ENCODE data around the gene TSTD2. TPM values are rescaled to one million over a fixed set of nuclear protein-coding genes. Genes with fewer than 3 reads are reported as not detected.
"Not testable (repeated sequence)": the region's sequence is repeated elsewhere in the genome, so short reads cannot be mapped to it uniquely, and the experiment has no call there.

TSTD2 gene
- total RNA-seq, 3 donors from 2014 or later = 21.8 to 25.9 (median 24.4) TPM

DNA sequence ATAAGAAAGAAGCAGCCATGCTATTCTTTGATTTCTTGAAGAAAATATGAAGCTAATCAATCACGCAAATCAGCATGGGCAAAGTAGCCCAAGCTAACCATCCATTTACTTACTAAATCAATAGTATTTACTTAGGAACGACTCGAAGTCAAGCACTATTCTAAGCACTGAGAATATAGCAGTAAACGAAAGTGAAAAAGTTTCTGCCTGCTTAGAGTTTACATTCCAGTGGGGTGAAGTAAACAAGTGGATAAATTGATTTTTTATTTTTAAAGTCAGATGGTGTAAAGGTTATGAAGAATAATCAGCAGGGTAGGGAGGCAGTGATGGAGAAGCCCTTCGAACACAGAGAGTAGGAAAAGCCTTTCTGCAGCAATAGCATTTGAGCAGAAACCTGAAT lies 5.5 kb downstream of the TSTD2 start:
- Histone ChIP-seq H3K9me3 (no peaks in the 10 kb centered on the region), H3K4me1 (peaks cover 0 to 7% of the 10 kb centered on the region in 2 donors), H3K27me3 (no peaks in the 10 kb centered on the region), H3K27ac (no peak overlapping the region), H3K4me3 (no peak overlapping the region), H3K36me3 (no peaks in the 10 kb centered on the region)
- no peak for DNase-seq (ENCODE audit: low spot score in 2 of 2)
- intact Hi-C loops (cut with DNase I; ENCODE audit: low total_unique reads) = no loop called here
- TF ChIP-seq, protein P1, sequence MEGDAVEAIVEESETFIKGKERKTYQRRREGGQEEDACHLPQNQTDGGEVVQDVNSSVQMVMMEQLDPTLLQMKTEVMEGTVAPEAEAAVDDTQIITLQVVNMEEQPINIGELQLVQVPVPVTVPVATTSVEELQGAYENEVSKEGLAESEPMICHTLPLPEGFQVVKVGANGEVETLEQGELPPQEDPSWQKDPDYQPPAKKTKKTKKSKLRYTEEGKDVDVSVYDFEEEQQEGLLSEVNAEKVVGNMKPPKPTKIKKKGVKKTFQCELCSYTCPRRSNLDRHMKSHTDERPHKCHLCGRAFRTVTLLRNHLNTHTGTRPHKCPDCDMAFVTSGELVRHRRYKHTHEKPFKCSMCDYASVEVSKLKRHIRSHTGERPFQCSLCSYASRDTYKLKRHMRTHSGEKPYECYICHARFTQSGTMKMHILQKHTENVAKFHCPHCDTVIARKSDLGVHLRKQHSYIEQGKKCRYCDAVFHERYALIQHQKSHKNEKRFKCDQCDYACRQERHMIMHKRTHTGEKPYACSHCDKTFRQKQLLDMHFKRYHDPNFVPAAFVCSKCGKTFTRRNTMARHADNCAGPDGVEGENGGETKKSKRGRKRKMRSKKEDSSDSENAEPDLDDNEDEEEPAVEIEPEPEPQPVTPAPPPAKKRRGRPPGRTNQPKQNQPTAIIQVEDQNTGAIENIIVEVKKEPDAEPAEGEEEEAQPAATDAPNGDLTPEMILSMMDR (IDR thresholded peaks at IDR 0.05) = no peak
- TF ChIP-seq POLR2A (IDR thresholded peaks at IDR 0.05) (no peak), POLR2AphosphoS5 (IDR thresholded peaks at IDR 0.05) (no peak)

DNA sequence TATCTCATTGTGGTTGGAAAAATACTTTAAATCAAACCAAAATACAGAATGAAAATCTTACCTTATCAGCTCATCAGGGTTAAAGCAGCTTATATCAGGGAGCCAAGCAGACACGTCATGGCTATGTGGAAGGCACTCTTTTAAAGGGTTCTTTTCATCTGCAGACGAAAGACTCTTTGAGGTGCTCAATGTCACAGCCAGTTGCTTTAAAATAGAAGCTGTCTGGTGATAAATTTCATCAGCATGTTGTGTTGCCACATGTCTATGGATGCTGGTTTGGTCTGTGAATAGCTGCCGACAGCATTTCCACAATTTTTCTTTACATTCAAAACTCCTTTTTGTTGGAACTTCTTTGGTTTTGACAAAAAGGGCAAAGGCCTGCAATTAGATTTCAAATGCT lies 7.5 kb downstream of the TSTD2 start:
- intact Hi-C loops (cut with DNase I; ENCODE audit: low total_unique reads) = no loop called here

DNA sequence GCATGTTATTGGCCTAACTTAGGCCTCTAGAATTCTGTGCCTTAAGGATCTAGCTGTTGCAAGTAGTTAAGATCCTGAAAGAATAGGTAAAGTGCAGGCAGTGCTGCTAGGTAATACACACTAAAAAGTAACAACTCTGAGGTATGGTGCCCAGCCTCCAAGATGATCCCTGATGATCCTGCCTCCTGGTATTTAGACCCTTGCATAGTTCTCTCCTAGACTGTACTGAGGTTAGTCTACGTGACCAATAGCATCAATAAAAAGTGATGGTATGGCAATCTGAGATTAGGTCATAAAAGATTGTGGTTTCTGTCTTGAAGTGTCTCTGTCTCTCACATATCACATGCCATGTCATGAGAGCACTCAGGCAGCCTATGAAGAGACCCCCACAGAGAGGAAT lies 9.2 kb downstream of the TSTD2 start:
- TF ChIP-seq, protein P1 (IDR thresholded peaks at IDR 0.05) = no peak
- TF ChIP-seq POLR2A (IDR thresholded peaks at IDR 0.05) = no peak
- TF ChIP-seq POLR2AphosphoS5 (IDR thresholded peaks at IDR 0.05) = no peak
- no peak overlapping the region for H3K27ac ChIP-seq
- no peaks in the 10 kb centered on the region for H3K36me3 ChIP-seq
- intact Hi-C loops (cut with DNase I; ENCODE audit: low total_unique reads) = no loop called here
- no peak overlapping the region for H3K4me3 ChIP-seq
- H3K4me1 ChIP-seq = no peaks in the 10 kb centered on the region
- DNase-seq (ENCODE audit: low spot score in 2 of 2) = no peak
- H3K27me3 ChIP-seq = no peaks in the 10 kb centered on the region
- H3K9me3 ChIP-seq = no peaks in the 10 kb centered on the region

More for the DNA sequence above, 7.5 kb downstream of the TSTD2 start:
- Histone ChIP-seq H3K36me3 (no peaks in the 10 kb centered on the region), H3K4me3 (no peak overlapping the region), H3K27me3 (no peaks in the 10 kb centered on the region), H3K4me1 (no peaks in the 10 kb centered on the region), H3K9me3 (no peaks in the 10 kb centered on the region), H3K27ac (no peak overlapping the region)
- DNase-seq (ENCODE audit: low spot score in 2 of 2) = no peak
- TF ChIP-seq, protein P1 (IDR thresholded peaks at IDR 0.05) = no peak
- TF ChIP-seq POLR2AphosphoS5 (IDR thresholded peaks at IDR 0.05) = no peak
- TF ChIP-seq POLR2A (IDR thresholded peaks at IDR 0.05) = no peak

DNA sequence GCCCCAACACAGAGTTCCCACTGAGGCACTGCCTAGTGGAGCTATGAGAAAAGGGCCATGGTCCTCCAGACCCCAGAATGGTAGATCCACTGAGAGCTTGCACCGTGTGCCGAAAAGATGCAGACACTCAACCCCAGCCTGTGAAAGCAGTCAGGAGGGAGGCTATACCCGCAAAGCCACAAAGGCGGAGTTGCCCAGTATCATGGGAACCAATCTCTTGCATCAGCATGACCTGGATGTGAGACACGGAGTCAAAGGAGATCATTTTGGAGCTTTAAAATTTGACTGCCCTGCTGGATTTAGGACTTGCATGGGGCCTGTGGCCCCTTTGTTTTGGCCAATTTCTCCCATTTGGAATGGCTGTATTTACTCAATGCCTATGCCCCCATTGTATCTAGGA lies 10.7 kb downstream of the TSTD2 start:
- H3K27me3 ChIP-seq; DNase-seq (ENCODE audit: low spot score in 2 of 2); H3K27ac ChIP-seq; H3K9me3 ChIP-seq; H3K4me1 ChIP-seq; H3K4me3 ChIP-seq; H3K36me3 ChIP-seq; intact Hi-C loops (cut with DNase I; ENCODE audit: low total_unique reads): not testable (repeated sequence)

DNA sequence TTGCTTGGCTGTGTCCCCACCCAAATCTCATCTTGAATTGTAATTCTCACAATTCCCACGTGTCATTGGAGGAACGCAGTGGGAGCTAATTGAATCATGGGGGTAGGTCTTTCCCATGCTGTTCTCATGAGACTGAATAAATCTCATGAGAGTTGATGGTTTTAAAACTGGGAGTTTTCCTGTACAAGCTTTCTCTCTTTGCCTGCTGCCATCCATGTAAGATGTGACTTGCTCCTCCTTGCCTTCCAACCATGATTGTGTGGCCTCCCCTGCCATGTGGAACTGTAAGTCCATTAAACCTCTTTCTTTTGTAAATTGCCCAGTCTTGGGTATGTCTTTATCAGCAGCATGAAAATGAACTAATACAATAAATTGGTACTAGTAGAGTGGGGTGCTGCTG lies 13.1 kb downstream of the TSTD2 start:
- H3K4me1 ChIP-seq; H3K36me3 ChIP-seq; intact Hi-C loops (cut with DNase I; ENCODE audit: low total_unique reads); DNase-seq (ENCODE audit: low spot score in 2 of 2); H3K4me3 ChIP-seq; H3K27me3 ChIP-seq; H3K27ac ChIP-seq; H3K9me3 ChIP-seq: not testable (repeated sequence)

DNA sequence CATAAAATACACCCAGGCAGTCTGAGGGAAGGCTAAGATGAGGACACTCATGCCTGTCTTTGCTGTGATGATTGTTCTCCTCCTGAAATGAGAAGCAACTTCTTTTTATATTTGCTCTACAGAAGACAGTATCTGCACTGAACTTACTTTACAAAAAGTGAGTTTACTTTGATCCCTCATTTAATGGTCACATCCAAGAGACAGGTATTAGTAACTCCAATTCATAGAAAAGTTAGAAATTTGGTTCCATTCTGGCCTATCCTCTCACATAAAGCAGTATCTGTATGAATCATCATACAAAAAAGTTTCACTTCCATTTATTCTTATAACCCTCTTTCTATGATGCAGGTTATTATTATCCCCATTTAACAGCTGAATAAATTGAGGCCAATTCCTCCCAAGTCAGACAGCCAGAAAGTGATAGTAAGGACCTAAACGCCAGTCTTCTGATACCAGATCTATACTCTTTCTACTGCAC lies 15.2 kb downstream of the TSTD2 start:
- H3K27me3 ChIP-seq = no peaks in the 10 kb centered on the region
- no peak for DNase-seq (ENCODE audit: low spot score in 2 of 2)
- no peaks in the 10 kb centered on the region for H3K4me1 ChIP-seq
- intact Hi-C loops (cut with DNase I; ENCODE audit: low total_unique reads) = no loop called here
- no peaks in the 10 kb centered on the region for H3K36me3 ChIP-seq
- H3K9me3 ChIP-seq = no peaks in the 10 kb centered on the region
- TF ChIP-seq, protein P1 (IDR thresholded peaks at IDR 0.05) = no peak
- TF ChIP-seq POLR2AphosphoS5 (IDR thresholded peaks at IDR 0.05) (no peak), POLR2A (IDR thresholded peaks at IDR 0.05) (no peak)
- H3K27ac ChIP-seq = no peak overlapping the region
- no peak overlapping the region for H3K4me3 ChIP-seq
